SU-DHL-6 (cell line): ENCODE data around the gene MYO7A.

Experiments used
- EZH2phosphoT487 ChIP-seq: fragments of 200-600 bp; sonication (generic), shearing (Covaris generic); conservative IDR thresholded peaks from 2 replicates; pipeline ENCODE4 v1.6.1; 2018; ENCODE audit warnings: mild to moderate bottlenecking, antibody characterized with exemption, low read length, moderate library complexity, mixed read lengths
- TF ChIP-seq, protein P1 (sequence below): fragments of 200-600 bp; sonication (generic); IDR thresholded peaks from one replicate; pipeline ENCODE4 v1.5.1; 2017; ENCODE audit warnings: antibody characterized with exemption, mild to moderate bottlenecking, low read length, moderate library complexity; ENCODE audit not compliant: insufficient read depth, poor library complexity, severe bottlenecking

DNA sequence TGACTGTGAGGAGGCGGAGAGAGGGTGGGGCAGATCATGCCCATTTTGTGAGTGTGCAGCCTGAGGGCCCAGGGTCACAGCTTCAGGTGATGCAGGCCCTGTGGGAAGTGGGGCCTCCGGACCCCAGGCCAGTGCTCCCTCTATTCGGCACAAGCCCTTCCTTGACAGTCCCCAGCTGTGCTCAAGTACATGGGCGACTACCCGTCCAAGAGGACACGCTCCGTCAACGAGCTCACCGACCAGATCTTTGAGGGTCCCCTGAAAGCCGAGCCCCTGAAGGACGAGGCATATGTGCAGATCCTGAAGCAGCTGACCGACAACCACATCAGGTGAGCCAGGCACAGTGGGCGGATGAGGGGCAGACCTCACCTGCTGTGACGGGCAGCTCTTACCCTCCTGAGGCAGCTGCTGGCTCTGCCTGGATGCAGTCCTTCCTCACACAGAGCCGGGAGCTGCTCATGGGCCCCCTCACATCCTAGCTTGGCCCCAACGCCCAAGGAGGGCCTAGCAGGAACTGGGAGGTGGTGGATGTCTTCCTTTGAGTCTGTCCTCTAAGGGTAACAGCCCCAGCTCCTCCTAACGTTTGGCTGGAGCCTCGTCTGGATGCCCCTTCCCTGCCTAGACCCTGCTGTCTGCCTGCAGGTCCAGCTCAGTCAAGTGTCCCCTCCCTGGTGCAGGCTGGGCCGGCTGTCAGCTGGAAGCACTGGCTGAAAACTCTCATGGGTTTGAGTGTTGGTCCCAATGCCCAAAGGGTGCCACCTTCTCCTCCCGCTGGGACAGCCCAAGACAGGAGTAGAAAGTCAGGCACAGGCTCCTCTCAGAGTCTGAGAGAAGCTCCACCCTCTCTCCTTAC is 76.1 kb downstream of the MYO7A start:
- TF ChIP-seq, protein P1, sequence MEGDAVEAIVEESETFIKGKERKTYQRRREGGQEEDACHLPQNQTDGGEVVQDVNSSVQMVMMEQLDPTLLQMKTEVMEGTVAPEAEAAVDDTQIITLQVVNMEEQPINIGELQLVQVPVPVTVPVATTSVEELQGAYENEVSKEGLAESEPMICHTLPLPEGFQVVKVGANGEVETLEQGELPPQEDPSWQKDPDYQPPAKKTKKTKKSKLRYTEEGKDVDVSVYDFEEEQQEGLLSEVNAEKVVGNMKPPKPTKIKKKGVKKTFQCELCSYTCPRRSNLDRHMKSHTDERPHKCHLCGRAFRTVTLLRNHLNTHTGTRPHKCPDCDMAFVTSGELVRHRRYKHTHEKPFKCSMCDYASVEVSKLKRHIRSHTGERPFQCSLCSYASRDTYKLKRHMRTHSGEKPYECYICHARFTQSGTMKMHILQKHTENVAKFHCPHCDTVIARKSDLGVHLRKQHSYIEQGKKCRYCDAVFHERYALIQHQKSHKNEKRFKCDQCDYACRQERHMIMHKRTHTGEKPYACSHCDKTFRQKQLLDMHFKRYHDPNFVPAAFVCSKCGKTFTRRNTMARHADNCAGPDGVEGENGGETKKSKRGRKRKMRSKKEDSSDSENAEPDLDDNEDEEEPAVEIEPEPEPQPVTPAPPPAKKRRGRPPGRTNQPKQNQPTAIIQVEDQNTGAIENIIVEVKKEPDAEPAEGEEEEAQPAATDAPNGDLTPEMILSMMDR = no peak
- TF ChIP-seq EZH2phosphoT487 = no peak
